Measurements from ENCODE around the gene SULT4A1. TPM values are rescaled to one million over a fixed set of nuclear protein-coding genes. Genes with fewer than 3 reads are reported as not detected.

The SULT4A1 gene
- total RNA-seq, 4 donors from 2014 or later: 0.34 to 0.47 TPM; not detected in 2

- H3K9me3 ChIP-seq: no peaks in the 10 kb centered on the region
- H3K4me3 ChIP-seq: no peak overlapping the region
- H3K27ac ChIP-seq: no peak overlapping the region
- peaks cover 11% of the 10 kb centered on the region for H3K4me1 ChIP-seq
- DNase-seq (ENCODE audit: low spot score in 2 of 2): no peak
- TF ChIP-seq POLR2AphosphoS5 (IDR thresholded peaks at IDR 0.05) (no peak), POLR2A (IDR thresholded peaks at IDR 0.05) (no peak), EP300 (IDR thresholded peaks at IDR 0.05) (no peak)
- TF ChIP-seq, protein P1, sequence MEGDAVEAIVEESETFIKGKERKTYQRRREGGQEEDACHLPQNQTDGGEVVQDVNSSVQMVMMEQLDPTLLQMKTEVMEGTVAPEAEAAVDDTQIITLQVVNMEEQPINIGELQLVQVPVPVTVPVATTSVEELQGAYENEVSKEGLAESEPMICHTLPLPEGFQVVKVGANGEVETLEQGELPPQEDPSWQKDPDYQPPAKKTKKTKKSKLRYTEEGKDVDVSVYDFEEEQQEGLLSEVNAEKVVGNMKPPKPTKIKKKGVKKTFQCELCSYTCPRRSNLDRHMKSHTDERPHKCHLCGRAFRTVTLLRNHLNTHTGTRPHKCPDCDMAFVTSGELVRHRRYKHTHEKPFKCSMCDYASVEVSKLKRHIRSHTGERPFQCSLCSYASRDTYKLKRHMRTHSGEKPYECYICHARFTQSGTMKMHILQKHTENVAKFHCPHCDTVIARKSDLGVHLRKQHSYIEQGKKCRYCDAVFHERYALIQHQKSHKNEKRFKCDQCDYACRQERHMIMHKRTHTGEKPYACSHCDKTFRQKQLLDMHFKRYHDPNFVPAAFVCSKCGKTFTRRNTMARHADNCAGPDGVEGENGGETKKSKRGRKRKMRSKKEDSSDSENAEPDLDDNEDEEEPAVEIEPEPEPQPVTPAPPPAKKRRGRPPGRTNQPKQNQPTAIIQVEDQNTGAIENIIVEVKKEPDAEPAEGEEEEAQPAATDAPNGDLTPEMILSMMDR (IDR thresholded peaks at IDR 0.05): no peak
- WGBS: 48% methylated on average over 10 of the region's 11 CpGs
- H3K36me3 ChIP-seq: no peaks in the 10 kb centered on the region
- H3K27me3 ChIP-seq: peaks cover 41% of the 10 kb centered on the region
These were observed 33.8 kb upstream of the SULT4A1 start for GRCh38 chr22:43895986-43896645.

- no peak overlapping the region for H3K4me3 ChIP-seq
- peaks cover 12% of the 10 kb centered on the region for H3K4me1 ChIP-seq
- DNase-seq (ENCODE audit: low spot score in 2 of 2): no peak
- H3K27me3 ChIP-seq: peaks cover 57% of the 10 kb centered on the region
- no peak for TF ChIP-seq POLR2AphosphoS5 (IDR thresholded peaks at IDR 0.05)
- no peak for TF ChIP-seq EP300 (IDR thresholded peaks at IDR 0.05)
- TF ChIP-seq, protein P1 (IDR thresholded peaks at IDR 0.05): no peak
- no peak for TF ChIP-seq POLR2A (IDR thresholded peaks at IDR 0.05)
- no peaks in the 10 kb centered on the region for H3K9me3 ChIP-seq
- H3K36me3 ChIP-seq: no peaks in the 10 kb centered on the region
- 71% methylated on average over 5 of the region's 5 CpGs for WGBS
- no peak overlapping the region for H3K27ac ChIP-seq
These were observed 31.8 kb upstream of the SULT4A1 start for GRCh38 chr22:43894122-43894521.

DNA sequence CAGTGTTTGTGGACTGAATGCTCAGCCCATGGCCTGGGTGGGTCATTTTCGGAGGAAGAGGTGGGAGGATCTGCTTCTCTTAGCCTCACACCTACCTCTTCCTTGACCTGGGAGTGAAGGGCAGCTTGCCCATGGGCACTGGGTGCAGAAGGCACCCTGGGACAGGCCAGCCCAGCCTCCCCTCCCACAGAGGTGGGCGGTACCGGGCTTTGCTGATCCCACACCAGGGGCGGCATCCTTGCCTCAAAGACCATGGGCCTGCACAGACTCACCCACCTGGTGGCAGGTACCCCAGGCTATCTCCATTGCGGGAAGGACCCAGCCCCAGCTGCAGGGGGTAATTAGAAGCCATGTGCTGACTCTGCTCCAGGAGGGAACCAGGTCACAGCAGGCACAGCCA lies 31.0 kb upstream of the SULT4A1 start:
- Histone ChIP-seq H3K9me3 (no peaks in the 10 kb centered on the region), H3K4me3 (no peak overlapping the region), H3K27me3 (peaks cover 64% of the 10 kb centered on the region), H3K36me3 (no peaks in the 10 kb centered on the region), H3K27ac (no peak overlapping the region), H3K4me1 (peaks cover 12% of the 10 kb centered on the region)
- WGBS: 57% methylated on average over 1 of the region's 5 CpGs
- no peak for DNase-seq (ENCODE audit: low spot score in 2 of 2)
- TF ChIP-seq POLR2AphosphoS5 (IDR thresholded peaks at IDR 0.05) (no peak), POLR2A (IDR thresholded peaks at IDR 0.05) (no peak), EP300 (IDR thresholded peaks at IDR 0.05) (no peak)
- TF ChIP-seq, protein P1 (IDR thresholded peaks at IDR 0.05): no peak

DNA sequence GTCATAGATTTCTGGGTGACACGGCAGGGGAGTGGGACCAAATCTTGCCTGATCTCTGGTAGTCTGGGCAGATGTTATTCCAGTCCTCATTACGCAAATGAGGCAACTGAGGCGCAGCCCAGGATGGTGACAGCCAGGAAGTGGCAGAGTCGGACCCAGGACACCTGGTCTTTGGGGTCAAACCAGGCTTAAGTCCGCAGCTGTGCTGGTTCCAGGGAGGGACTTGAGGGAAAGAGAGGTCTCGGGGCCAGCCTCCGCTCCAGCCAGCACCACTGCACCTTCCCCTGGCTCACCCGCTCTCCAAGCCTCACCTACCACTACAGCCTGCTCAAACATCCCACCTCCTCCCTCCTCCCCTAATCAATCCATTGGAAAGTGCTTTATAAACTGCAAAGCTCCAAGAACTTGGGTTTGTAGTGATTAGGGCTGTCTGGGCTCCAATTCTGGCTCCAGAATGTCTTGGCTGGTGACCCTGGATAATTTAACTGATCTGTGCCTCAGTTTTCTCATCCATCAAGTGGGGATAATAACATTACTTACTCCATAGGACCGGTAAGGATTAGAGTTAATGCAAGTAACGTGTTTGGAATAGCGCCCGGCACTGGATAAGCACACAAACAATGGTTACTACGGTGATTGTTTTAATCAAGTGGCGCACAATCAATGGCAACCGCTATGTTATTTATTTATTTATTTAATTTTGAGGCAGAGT lies 30.0 kb upstream of the SULT4A1 start:
- Histone ChIP-seq H3K9me3 (no peaks in the 10 kb centered on the region), H3K4me1 (peaks cover 12% of the 10 kb centered on the region), H3K4me3 (no peak overlapping the region), H3K27ac (no peak overlapping the region), H3K27me3 (peaks cover 67% of the 10 kb centered on the region), H3K36me3 (no peaks in the 10 kb centered on the region)
- 54% methylated on average over 12 of the region's 15 CpGs for WGBS
- TF ChIP-seq POLR2A (IDR thresholded peaks at IDR 0.05) (no peak), EP300 (IDR thresholded peaks at IDR 0.05) (no peak)
- TF ChIP-seq, protein P1 (IDR thresholded peaks at IDR 0.05): no peak
- no peak for DNase-seq (ENCODE audit: low spot score in 2 of 2)

- Histone ChIP-seq H3K9me3 (no peaks in the 10 kb centered on the region), H3K36me3 (no peaks in the 10 kb centered on the region), H3K27ac (no peak within 1 kb of the TSS), H3K4me1 (peaks cover 12% of the 10 kb centered on the region), H3K27me3 (peaks cover 75% of the 10 kb centered on the region), H3K4me3 (peak within 1 kb of the TSS; percentile 9)
- no peak for DNase-seq (ENCODE audit: low spot score in 2 of 2)
- TF ChIP-seq POLR2A (IDR thresholded peaks at IDR 0.05) (no peak), EP300 (IDR thresholded peaks at IDR 0.05) (no peak), POLR2AphosphoS5 (IDR thresholded peaks at IDR 0.05) (no peak)
- TF ChIP-seq, protein P1 (IDR thresholded peaks at IDR 0.05): no peak
- WGBS: 9% methylated on average over 19 of the region's 72 CpGs
These were observed 29.3 kb upstream of the SULT4A1 start, which contains the start of gene PNPLA5 for GRCh38 chr22:43891360-43892182. TSS of gene PNPLA5 (minus strand) at chr22:43892013. CDS start at chr22:43891880, 133 bp downstream.
